ENCODE results near the gene FIGNL1.

FIGNL1 gene

DNA sequence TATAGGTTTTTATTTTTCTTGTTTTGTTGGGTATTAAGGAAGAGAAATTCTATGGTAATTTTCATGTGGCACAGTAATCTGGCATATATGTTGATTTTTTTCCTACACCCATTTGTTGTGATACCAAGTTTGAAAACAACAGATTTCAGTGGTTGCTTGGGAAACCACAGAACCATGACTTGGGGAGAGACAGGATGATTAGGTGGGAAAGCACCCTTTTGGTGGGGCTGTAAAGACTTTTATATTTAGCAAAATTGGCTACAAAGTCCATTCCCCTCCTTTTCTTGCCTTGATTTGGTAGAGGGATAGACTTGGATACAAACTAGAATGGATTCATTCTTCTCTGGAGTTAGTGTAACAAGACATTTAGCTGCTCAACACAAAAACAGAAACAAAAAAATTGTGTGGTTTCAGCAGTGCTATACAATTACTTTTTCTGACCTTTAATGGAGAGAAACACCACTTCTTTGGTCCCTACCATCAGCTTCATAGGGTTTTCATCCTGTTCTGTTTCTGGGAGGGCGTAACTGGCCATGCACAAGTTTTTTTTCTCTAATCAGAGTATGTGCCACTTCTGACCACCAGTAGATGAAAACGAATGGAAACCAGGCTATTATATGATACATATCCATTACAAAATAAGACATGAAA, 52.7 kb downstream of the FIGNL1 start:
- no peak for DNase-seq (ENCODE audit: low read depth)

DNA sequence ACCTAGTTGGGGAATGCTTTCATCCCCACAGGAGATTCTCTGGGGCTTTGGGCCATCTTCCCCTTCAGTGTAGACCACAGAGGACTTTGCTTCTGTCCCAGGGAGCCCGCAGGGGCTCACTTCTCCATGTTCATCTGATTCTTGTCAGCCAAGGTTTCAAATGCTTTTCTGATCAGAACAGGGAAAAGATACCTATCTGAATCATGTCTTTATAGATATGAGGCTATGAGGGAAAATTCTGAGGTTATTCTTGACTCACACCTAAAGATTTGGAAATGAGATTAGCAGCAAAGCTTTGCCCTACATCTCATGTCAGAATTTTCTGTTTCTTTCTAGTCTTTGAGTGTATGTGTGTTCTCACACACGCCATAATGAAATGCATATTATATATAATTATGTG, 53.3 kb downstream of the FIGNL1 start:
- DNase-seq (ENCODE audit: low read depth) = no peak

DNA sequence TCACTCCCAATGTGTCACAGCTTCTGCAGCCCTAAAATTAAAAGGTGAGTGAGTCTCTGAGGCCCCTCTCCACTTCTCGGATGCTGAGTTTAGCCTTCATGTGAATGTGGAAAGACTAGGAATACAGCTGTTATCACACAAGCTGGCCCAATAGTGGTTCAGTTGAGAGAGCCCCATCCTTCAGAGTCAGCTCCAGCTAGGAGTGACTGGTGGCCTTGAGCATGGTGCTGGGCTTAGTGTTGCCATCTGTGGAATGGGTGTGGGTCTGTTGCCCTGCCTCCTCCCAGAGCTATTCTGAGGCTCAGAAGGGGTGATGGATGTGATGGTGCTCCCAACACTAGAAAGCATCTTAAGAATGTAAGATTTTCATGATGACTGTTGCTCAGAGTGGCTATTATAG, 55.8 kb downstream of the FIGNL1 start:
- DNase-seq (ENCODE audit: low read depth) = no peak
